ENCODE results near the gene ANKS3. TPM values are rescaled to one million over a fixed set of nuclear protein-coding genes. Genes with fewer than 3 reads are reported as not detected.

ANKS3 gene
- total RNA-seq, 1 experiment from 2014 or later = 25.5 TPM

- ATAC-seq = no peak
- peak overlapping the region; percentile 12; the same call in 1 of the 2 replicates for H3K27ac ChIP-seq (ENCODE audit: low read depth, low read length)
- H3K4me2 ChIP-seq (ENCODE audit: low read length) = peak overlapping the region; percentile 94
- peaks cover 8 to 16% of the 10 kb centered on the region in 2 experiments; a peak in 2 of 4 replicates for H3K4me1 ChIP-seq (ENCODE audit: control insufficient read depth in 1 of 2, insufficient read depth in 2 of 2, low read length in 2 of 2)
- RAD21 ChIA-PET (ENCODE audit: low non-redundant PET in 1 of 2, low total read pairs in 2 of 2, uncharacterized antibody in 2 of 2, unreplicated experiment in 2 of 2) = no interaction called here
- H3K79me2 ChIP-seq (ENCODE audit: insufficient read depth, low read length) = no peaks in the 10 kb centered on the region; the same call in 1 of the 2 replicates
- no peaks in the 10 kb centered on the region for H3K9me2 ChIP-seq (ENCODE audit: insufficient read depth)
- peak overlapping the region; percentile 81 to 82 for H3K4me3 ChIP-seq (replicated peaks in 1 of 2; ENCODE audit: low read depth in 1 of 2, low read length in 2 of 2)
- intact Hi-C loops (cut with micrococcal nuclease) = no loop called here
- CTCF ChIA-PET = interaction anchor here (1.6 kb wide), 1 partner anchor 261 kb away, joined by 6 read pairs; no protein-coding TSS in a partner anchor
- peaks cover 8 to 9% of the 10 kb centered on the region in 2 experiments; a peak in 3 of 4 replicates for H3K36me3 ChIP-seq (ENCODE audit: control insufficient read depth in 1 of 2, insufficient read depth in 2 of 2, low read length in 2 of 2)
- BruUV-seq (replicated peaks) = TSS peak; percentile 42
- peak overlapping the region; percentile 89 for H3K9ac ChIP-seq (ENCODE audit: low read length)
- TF ChIP-seq POLR2A (IDR thresholded peaks at IDR 0.05; ENCODE audit: borderline replicate concordance, extremely low read depth, insufficient read depth, insufficient read length) (no peak), CEBPB (IDR thresholded peaks at IDR 0.05; ENCODE audit: low read depth) (no peak), CTCF (IDR thresholded peaks at IDR 0.05 in 2 of 3, conservative IDR thresholded peaks at IDR 0.05 in 1 of 3; ENCODE audit: borderline replicate concordance in 1 of 3, insufficient read depth in 1 of 3, low read depth in 2 of 3, low read length in 2 of 3) (no peak), RAD21 (IDR thresholded peaks at IDR 0.05; ENCODE audit: low read depth) (no peak), ZNF274 (IDR thresholded peaks at IDR 0.05; ENCODE audit: low read depth, low read length) (no peak), TCF7L2 (IDR thresholded peaks at IDR 0.05; ENCODE audit: borderline replicate concordance, extremely low read depth, insufficient read depth, insufficient read length) (no peak), FOSL1 (IDR thresholded peaks at IDR 0.05; ENCODE audit: low read depth) (no peak), EZH2phosphoT487 (IDR thresholded peaks at IDR 0.05; ENCODE audit: borderline replicate concordance) (no peak), EZH2 (IDR thresholded peaks at IDR 0.05) (no peak)
- TF ChIP-seq, protein P1, sequence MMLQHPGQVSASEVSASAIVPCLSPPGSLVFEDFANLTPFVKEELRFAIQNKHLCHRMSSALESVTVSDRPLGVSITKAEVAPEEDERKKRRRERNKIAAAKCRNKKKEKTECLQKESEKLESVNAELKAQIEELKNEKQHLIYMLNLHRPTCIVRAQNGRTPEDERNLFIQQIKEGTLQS (IDR thresholded peaks at IDR 0.05) = no peak
- H3K9me3 ChIP-seq (ENCODE audit: control insufficient read depth in 1 of 2, insufficient read depth in 1 of 2, low read depth in 1 of 2, low read length in 2 of 2) = no peaks in the 10 kb centered on the region
- DNase-seq (ENCODE audit: low read depth, low spot score) = no peak
- POLR2A ChIA-PET = no interaction called here
- no peaks in the 10 kb centered on the region for H4K20me1 ChIP-seq (ENCODE audit: insufficient read depth)
- no peak overlapping the region for H2AFZ ChIP-seq (ENCODE audit: low read depth, low read length, poor library complexity, severe bottlenecking)
- no peaks in the 10 kb centered on the region for H3K27me3 ChIP-seq (ENCODE audit: insufficient read depth, low read length)
Measured at GRCh38 chr16:4694642-4695451, 39.2 kb downstream of the ANKS3 start.
